ENCODE results near the gene FBXO2. TPM values are rescaled to one million over a fixed set of nuclear protein-coding genes. Genes with fewer than 3 reads are reported as not detected.

The FBXO2 gene
- total and polyA plus RNA-seq, 8 donors = 25.3 to 75.6 (median 43.7) TPM

GRCh38 chr1:11681071-11681771, 27.0 kb upstream of the FBXO2 start, which contains the start of gene MAD2L2:
TSS of gene MAD2L2 (minus strand) at chr1:11681148. CDS start at chr1:11680601, 547 bp downstream.
- H3K27me3 ChIP-seq = no peaks in the 10 kb centered on the region
- 0 to 1% methylated on average over 45 to 71 of the region's 71 CpGs for WGBS, 2 donors
- FAIRE-seq = no peak

GRCh38 chr1:11680270-11681070, 26.2 kb upstream of the FBXO2 start:
- Histone ChIP-seq H3K27me3 (no peaks in the 10 kb centered on the region), H3K9me3 (no peaks in the 10 kb centered on the region), H3K4me1 (peaks cover 0 to 6% (median 0%) of the 10 kb centered on the region in 3 donors), H3K4me3 (peak overlapping the region; percentile 54 to 88 (median 84)), H3K36me3 (no peaks in the 10 kb centered on the region), H3K27ac (peak overlapping the region; percentile 1 to 83 (median 50))
- no peak for TF ChIP-seq CTCF (IDR thresholded peaks at IDR 0.05)
- ATAC-seq (peak; percentile 35 to 55 (median 46)), FAIRE-seq (no peak), DNase-seq (peak in 1 of 6 donors; percentile 52)
- 8 to 10% methylated on average over 44 to 65 of the region's 65 CpGs for WGBS, 2 donors
- intact Hi-C loops (cut with DNase I) = no loop called here

More at GRCh38 chr1:11681071-11681771, 27.0 kb upstream of the FBXO2 start, which contains the start of gene MAD2L2:
- intact Hi-C loops (cut with DNase I) = no loop called here
- DNase-seq (peak; percentile 84 to 95 (median 88)), ATAC-seq (peak; percentile 97 to 98 (median 98))
- Histone ChIP-seq H3K27ac (peak within 1 kb of the TSS; percentile 1 to 83 (median 50)), H3K4me1 (peaks cover 0 to 6% (median 0%) of the 10 kb centered on the region in 3 donors), H3K36me3 (no peaks in the 10 kb centered on the region), H3K4me3 (peak within 1 kb of the TSS; percentile 54 to 88 (median 84)), H3K9me3 (no peaks in the 10 kb centered on the region)
- TF ChIP-seq CTCF (IDR thresholded peaks at IDR 0.05) = no peak

- H3K27me3 ChIP-seq = no peaks in the 10 kb centered on the region
- ATAC-seq (no peak), FAIRE-seq (no peak), DNase-seq (no peak)
- TF ChIP-seq CTCF (IDR thresholded peaks at IDR 0.05) = no peak
- no peaks in the 10 kb centered on the region for H3K9me3 ChIP-seq
- intact Hi-C loops (cut with DNase I) = no loop called here
- H3K4me1 ChIP-seq = peaks cover 0 to 6% (median 0%) of the 10 kb centered on the region in 3 donors
- H3K27ac ChIP-seq = no peak overlapping the region
- H3K4me3 ChIP-seq = no peak overlapping the region
- 94 to 98% methylated on average over 2 of the region's 2 CpGs for WGBS, 2 donors
- H3K36me3 ChIP-seq = peaks cover 0 to 7% (median 0%) of the 10 kb centered on the region in 3 donors
These were observed 24.2 kb upstream of the FBXO2 start for GRCh38 chr1:11678442-11678841.

GRCh38 chr1:11676386-11677103, 22.3 kb upstream of the FBXO2 start:
- WGBS, 2 donors = 78 to 85% methylated on average over 10 of the region's 10 CpGs
- no peak for FAIRE-seq
- no peak overlapping the region for H3K27ac ChIP-seq
- H3K9me3 ChIP-seq = no peaks in the 10 kb centered on the region
- DNase-seq = no peak
- H3K4me3 ChIP-seq = no peak overlapping the region
- peaks cover 0 to 6% (median 0%) of the 10 kb centered on the region in 3 donors for H3K4me1 ChIP-seq
- peaks cover 0 to 7% (median 0%) of the 10 kb centered on the region in 3 donors for H3K36me3 ChIP-seq
- no peak for TF ChIP-seq CTCF (IDR thresholded peaks at IDR 0.05)
- intact Hi-C loops (cut with DNase I) = no loop called here
- no peaks in the 10 kb centered on the region for H3K27me3 ChIP-seq
- no peak for ATAC-seq

Measured in pancreas (tissue), 10 donors.